OCI-M2 (cell line): ENCODE results near the gene UBASH3A.
"Not testable (repeated sequence)": the region's sequence is repeated elsewhere in the genome, so short reads cannot be mapped to it uniquely, and the experiment has no call there.

Experiments
- DNase-seq: peaks from one replicate; lab custom pipeline; 2025; ENCODE audit not compliant: unreplicated experiment; lab: John Stamatoyannopoulos, UW

UBASH3A gene

GRCh38 chr21:42465803-42466127 is 62.1 kb downstream of the UBASH3A start:
- DNase-seq: no peak

- no peak for DNase-seq
These were observed 63.0 kb downstream of the UBASH3A start for GRCh38 chr21:42466700-42467099.

- peak; percentile 98 for DNase-seq
These were observed 63.7 kb downstream of the UBASH3A start for GRCh38 chr21:42467140-42467983.

- DNase-seq: no peak
These were observed 64.9 kb downstream of the UBASH3A start for GRCh38 chr21:42468491-42469131.

GRCh38 chr21:42469272-42469671 is 65.6 kb downstream of the UBASH3A start:
- no peak for DNase-seq

- not testable (repeated sequence) for DNase-seq
These were observed 66.0 kb downstream of the UBASH3A start for GRCh38 chr21:42469726-42470125.

GRCh38 chr21:42471206-42471605 is 67.5 kb downstream of the UBASH3A start:
- DNase-seq: no peak

- no peak for DNase-seq
These were observed 68.1 kb downstream of the UBASH3A start for GRCh38 chr21:42471716-42472330.

- DNase-seq: no peak
These were observed 68.8 kb downstream of the UBASH3A start for GRCh38 chr21:42472521-42472920.

GRCh38 chr21:42473498-42474042 is 69.9 kb downstream of the UBASH3A start:
- DNase-seq: no peak

- no peak for DNase-seq
These were observed 70.5 kb downstream of the UBASH3A start for GRCh38 chr21:42474043-42474831.

GRCh38 chr21:42475036-42475435 is 71.3 kb downstream of the UBASH3A start:
- no peak for DNase-seq

GRCh38 chr21:42475526-42476387 is 72.1 kb downstream of the UBASH3A start:
- DNase-seq: no peak

GRCh38 chr21:42476388-42477331 is 73.0 kb downstream of the UBASH3A start:
- DNase-seq: no peak

GRCh38 chr21:42478504-42478903 is 74.8 kb downstream of the UBASH3A start:
- DNase-seq: no peak

- no peak for DNase-seq
These were observed 75.9 kb downstream of the UBASH3A start for GRCh38 chr21:42479582-42479981.

- no peak for DNase-seq
These were observed 77.0 kb downstream of the UBASH3A start for GRCh38 chr21:42480736-42481135.

- no peak for DNase-seq
These were observed 77.5 kb downstream of the UBASH3A start for GRCh38 chr21:42481169-42481568.

- no peak for DNase-seq
These were observed 81.3 kb downstream of the UBASH3A start for GRCh38 chr21:42484966-42485365.
